Thyroid gland (tissue), 4 donors: ENCODE data around the gene ANKRD26.

Experiments
- CTCF ChIP-seq, 6 experiments: fragments of 200-600 bp in 3 of 6; fragments of 450-650 bp in 3 of 6; sonication (generic) in 3 of 6; IDR thresholded peaks; one replicate each; pipeline ENCODE4 v1.5.1; 2016 to 2019; ENCODE audit warnings: antibody characterized with exemption in 6 of 6, mild to moderate bottlenecking in 2 of 6, inconsistent platforms in 1 of 6, moderate library complexity in 1 of 6
- POLR2A ChIP-seq, 2 donors: fragments of 450-650 bp; IDR thresholded peaks; one replicate each; pipeline ENCODE4 v1.6.1; 2017; ENCODE audit warnings: antibody characterized with exemption in 2 of 2, mild to moderate bottlenecking in 2 of 2, moderate library complexity in 1 of 2

GRCh38 chr10:26962835-26963234 is 137.5 kb downstream of the ANKRD26 start:
- no peak for TF ChIP-seq CTCF (IDR thresholded peaks at IDR 0.05)
- TF ChIP-seq POLR2A (IDR thresholded peaks at IDR 0.05): no peak
